ENCODE data around the gene FBXO34.

The FBXO34 gene

DNA sequence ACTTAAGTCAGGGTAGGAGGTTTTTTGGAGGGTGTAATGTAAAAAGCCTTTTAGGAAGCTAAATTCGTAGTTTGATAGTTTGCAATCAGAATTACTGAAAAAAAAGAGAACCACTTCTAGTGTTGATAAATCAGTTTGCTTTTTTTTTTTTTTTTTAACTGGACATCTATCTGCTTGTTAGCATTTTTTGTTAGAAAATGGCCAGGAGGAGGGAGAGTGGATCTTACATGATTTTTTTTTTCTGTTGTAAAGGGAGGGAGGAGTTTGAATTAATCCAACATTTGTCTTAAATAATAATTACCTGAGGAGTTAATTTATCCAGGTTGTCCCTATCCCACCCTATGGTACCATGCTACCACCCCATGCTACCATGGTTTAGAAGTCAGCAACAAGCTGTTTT, 1.2 kb downstream of the FBXO34 start:
- DNase-seq = no peak

- DNase-seq = no peak
These were observed 1.7 kb downstream of the FBXO34 start for GRCh38 chr14:55272922-55273321.

DNA sequence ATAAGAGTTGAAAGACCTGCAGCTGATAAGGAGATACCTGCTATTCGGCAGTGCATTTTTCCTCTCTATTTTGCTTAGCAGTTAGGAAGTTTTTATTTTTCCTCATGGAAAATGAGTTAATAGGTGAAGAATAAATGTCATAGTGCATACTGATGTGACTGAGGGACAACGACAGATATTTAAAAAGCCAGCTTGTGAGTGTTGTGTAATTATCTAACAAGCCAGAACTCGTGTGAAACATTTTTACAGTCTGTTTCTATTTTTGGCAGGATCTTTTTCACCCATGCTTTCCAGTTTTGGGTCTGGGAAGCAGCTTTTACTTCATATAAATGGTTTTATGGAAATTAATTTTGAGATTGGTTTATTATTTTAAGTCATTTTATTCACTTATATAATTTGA, 2.9 kb downstream of the FBXO34 start:
- no peak for DNase-seq

DNA sequence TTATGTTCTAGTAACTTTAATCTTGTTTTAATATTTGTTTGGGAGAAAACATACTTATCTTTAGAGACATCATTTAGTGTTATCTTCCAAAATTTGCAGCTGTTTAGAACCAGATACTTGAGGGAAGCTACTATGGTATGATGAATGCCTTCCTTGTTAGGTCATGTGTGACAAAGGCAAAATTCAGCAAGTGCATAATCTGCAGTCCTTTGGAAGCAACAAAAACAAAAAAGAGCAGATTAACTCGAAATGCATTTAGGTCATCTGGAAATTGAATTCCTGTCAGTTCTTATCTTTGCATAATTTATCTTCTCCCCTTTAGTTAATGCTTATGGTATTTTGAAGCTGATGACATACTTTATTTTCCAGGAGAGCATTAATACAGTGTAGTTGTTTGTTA, 3.5 kb downstream of the FBXO34 start:
- DNase-seq = no peak

DNA sequence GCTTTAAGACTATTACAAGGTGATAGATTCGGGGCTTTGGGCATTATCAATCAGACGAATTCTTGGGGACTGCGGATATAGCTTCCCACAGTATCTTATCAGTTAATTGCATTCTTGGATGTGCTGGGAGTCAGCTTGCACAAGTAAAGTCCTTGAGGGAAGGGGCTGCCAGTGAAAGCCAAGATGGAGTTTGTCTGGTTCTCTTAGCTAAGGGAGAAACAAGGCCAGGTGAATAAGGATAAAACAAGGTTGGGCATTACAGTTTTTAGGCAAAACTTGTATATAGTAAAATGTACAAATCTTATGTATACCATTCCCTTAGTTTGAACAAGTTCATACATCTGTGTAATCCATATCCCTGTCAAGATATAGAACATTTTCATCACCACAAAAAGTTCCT, 5.5 kb downstream of the FBXO34 start:
- no peak for DNase-seq

GRCh38 chr14:55277972-55278740, 6.9 kb downstream of the FBXO34 start:
- no peak for DNase-seq

DNA sequence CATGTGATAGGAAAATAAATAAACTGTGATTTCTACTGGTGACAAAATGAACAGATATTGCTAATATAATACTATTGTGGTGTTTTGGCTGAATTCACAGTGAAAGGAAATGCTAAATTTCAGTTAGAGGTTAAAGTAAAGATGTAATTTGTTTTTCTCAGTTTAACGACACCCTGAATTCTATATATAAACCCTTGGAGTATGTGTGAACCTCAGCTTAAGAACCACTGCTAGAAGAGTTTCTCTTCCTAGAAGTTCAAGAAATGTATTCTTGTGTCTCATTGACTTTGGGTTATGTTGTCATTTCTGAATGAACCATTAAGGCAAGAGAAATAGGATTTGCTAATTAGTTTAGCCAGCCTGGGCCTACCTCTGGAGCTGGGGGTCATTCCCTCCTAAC, 8.2 kb downstream of the FBXO34 start:
- no peak for DNase-seq

GRCh38 chr14:55281316-55281839, 10.2 kb downstream of the FBXO34 start:
- no peak for DNase-seq

DNA sequence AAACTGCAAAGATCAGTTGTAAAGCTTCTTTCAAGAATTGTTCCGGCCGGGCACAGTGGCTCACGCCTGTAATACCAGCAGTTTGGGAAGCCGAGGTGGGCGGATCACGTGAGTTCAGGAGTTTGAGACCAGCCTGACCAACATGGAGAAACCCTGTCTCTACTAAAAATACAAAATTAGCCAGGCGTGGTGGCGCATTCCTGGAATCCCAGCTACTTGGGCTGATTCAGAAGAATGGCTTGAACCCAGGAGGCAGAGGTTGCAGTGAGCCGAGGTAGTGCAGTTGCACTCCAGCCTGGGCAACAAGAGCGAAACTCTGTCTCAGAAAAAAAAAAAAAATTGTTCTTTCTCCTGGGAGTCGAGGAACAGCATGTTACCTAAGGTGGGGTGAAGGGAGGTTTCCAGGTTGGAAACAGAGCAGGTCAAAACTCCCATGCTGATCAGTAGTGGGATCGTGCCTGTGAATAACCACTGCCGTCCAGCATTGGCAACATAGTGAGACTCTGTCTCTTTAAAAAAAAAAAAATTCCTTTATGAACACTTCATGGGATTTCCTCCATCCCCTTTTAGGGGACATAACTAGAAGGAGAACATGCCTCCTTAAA, 13.9 kb downstream of the FBXO34 start:
- DNase-seq = no peak

GRCh38 chr14:55288439-55288838, 17.2 kb downstream of the FBXO34 start:
- no peak for DNase-seq

DNA sequence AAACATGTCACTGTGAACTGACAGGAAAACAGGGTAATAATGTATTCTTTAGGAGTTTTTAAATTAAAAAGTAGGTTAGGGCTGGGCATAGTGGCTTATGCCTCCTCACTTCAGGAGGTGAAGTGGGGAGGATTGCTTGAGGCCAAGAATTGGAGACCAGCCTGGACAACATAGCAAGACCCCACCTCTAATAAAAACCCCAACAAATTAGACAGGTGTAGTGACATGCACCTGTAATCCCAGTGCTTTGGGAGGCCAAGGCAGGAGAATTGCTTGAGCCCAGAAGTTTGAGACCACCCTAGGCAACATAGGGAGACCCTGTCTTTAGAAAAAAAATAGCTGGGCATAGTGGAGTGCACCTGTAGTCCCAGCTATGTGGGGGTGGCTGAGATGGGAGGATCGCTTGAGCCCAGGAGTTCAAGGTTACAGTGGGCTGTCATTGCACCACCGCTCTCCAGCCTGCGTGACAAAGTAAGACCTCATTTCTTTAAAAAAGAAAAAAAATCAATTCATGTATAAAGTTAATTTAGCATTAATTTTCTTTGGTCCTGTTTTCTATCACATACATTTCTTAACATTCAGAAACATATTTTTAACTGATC, 20.4 kb downstream of the FBXO34 start:
- no peak for DNase-seq

GRCh38 chr14:55294603-55295002, 23.4 kb downstream of the FBXO34 start:
- no peak for DNase-seq

DNA sequence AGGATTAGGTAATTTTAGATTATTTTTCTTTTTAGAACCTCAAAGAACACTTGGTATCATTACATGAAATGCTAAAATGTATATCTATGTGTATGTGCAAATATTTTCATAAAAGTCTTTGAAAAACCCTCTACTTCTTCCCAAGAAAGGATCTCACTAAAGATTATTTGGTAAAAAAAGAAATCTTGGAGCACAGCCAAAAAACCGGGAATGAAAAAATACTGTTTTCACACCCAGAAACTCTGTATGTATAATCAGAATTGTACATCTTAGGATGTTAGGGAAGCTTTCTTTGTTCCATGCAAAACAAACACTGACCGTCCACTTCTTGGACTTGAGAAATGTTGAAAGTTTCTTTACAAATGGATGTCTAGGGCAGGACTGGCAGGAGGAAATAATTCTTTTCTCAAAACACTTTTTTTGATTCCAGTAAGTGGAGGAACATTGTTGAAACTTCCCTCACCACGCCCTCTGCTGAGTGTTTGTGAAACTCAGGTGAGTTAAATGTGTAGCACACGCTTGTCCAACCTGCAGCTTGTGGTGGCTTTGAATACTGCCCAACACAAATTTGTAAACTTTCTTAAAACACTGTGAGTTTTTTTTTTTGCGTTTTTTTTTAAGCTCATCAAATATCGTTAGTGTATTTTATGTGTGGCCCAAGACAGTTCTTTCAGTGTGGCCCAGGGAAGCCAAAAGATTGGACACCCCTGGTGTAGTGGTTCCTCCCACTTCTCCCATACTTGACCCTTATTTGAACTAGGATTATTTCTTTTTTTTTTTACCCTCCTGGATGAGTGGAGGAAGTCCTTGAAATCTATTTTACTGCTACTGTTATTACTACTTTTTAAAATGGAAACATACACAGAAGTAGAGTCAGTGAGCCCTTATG, 26.6 kb downstream of the FBXO34 start:
- DNase-seq = no peak

DNA sequence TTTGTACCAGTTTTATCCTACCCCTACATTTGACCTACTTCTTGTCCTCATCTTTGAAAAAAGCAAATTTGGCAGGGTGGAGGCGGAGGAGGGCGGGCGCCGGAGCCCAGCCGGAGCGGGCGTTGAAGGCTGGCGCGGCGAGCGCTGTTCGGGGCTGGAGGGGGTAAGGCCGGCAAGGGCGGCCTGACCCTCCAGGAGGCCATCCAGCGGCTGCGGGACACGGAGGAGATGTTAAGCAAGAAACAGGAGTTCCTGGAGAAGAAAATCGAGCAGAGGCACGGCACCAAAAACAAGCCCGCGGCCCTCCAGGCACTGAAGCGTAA, 27.2 kb downstream of the FBXO34 start:
- DNase-seq = no peak

GRCh38 chr14:55301437-55302121, 30.4 kb downstream of the FBXO34 start:
- no peak for DNase-seq

DNA sequence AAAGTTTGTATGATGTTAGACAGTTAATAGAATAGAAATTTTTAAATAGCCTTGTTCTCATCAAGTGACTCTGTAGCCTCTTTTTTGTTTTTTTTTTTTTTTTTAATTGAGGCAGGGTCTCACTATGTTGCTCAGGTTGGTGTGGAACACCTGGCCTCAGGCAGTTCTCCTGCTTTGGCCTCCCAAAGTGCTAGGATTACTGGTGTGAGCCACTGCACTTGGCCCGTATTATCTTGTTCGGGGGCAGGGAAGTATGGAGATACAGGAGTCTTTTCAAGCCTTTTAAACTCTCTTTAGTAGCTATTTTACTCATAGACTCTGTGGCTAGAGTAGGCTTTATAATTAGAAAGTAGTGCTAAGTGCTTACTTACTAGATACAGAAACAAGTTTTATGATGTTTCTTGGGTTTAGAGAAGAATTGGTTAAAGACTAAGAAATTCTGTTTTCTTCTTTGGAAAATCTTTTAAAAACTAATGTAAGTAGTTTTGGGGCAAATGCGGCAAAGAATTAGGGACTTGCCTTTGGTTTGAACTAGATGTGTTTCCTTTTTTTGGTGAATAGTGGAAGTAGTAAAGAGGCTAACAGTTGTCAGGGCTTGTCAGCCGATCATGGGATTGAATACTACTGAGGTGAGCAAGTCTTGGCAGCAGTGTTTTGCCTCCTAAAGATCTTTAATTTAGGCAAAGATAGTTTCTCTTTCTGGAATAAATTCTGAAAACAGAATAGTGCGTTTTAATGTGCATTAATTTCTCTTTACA, 31.3 kb downstream of the FBXO34 start:
- DNase-seq = no peak

DNA sequence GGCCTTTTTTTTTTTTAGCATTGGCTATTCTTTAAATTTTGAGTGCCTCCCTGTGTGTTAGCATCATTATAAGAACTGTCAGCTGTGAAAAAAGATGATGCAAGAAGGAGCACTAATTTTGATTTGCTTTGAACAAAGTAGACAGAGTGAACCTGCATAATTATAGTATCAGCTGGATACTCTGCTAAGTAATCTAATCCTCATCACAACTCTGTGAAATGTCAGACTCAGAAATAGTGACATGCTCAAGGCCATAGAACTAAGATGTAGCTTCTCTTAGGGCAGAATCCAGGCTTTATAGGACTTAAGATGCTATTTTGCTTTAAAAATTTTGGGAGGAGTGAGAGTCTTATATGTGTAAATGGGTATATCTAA, 31.9 kb downstream of the FBXO34 start:
- no peak for DNase-seq

DNA sequence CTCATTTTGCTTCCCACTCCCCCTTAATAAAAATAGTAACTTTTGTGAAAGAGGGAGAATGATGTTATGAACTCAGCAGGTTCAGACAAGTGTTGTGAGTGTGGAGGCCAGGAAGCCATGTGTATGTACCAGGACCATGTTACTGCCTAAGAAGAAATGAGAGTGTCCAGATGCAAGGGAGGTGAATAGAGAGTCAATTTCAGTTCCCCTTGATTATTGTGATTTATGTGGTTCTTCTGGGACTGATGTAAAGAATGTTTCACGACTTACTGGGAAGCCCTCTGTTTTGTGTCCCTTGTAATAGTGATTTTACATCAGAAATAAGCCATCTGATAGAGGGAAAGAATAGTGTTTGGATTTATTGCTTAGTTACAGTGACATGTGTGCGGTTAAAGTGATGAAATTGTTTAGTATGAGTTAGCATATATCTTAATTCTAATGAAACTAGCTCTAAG, 32.5 kb downstream of the FBXO34 start:
- no peak for DNase-seq

GRCh38 chr14:55306938-55307589, 35.8 kb downstream of the FBXO34 start:
- no peak for DNase-seq

DNA sequence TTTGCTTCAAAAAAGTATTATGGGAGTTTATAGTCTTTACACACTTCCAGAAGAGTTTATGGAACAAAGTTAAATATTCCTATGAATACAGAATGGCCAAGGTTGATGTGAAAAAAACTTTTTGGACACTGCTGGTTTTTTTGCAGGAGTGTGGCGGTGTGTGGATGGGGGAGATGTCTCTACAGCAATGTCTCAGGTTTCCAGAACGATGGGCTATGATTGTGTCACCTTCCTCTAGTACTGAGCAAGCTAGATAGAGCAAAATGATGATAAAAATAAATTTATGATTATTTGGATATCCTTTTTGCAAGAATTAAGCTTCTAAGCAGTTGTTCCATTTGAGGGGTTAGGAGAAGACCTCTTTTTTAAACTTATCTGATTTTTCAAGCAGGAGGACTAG, 37.9 kb downstream of the FBXO34 start:
- no peak for DNase-seq

DNA sequence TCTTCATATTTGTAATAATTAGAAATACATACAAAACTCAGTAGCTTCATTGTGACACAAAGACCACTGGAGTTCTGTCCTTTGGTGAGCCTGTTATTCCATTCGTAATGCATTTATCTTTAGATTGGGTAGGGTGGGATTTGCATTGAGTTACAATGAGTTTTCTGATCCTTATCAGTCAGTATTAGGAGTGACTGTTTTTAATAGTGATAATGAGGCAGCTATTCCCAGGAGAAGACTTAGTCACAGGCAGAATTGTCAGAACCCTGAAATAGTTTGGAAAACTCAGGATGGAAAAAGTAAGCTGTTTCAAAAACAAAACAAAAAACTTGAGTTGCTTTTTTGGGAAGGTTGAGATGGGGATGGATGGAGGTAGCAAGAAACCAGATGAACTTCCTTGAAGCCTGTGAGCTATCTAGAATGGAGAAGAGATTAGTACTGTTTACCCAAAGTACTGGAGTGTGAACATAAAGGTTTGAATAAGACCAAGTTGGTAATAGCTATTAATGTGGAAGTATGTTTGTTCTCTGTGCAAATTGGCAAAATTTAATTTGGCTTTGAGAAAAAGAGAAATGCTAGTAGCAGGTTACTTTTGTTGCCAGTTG, 38.6 kb downstream of the FBXO34 start:
- DNase-seq = no peak
